Caco-2 (cell line): ENCODE results near the gene ERC1. TPM values are rescaled to one million over a fixed set of nuclear protein-coding genes. Genes with fewer than 3 reads are reported as not detected.

Source experiments
- BruUV-seq: library from RNA; stranded (reverse); fragments of 400-500 nt; replicated peaks from 2 replicates; lab custom pipeline; 2021; lab: Mats Ljungman, UMichigan
- CTCF ChIA-PET: fragments of 300-600 bp; sonication (Branson Sonifier 250); formaldehyde crosslinking; loops from one replicate; lab custom pipeline; 2022; ENCODE audit warnings: antibody characterized with exemption; lab: Charles Lee
- POLR2A ChIA-PET: fragments of 300-600 bp; sonication (Branson Sonifier 250); formaldehyde crosslinking; loops from one replicate; lab custom pipeline; 2022; ENCODE audit warnings: antibody characterized with exemption; lab: Charles Lee
- DNase-seq, 2 experiments: peaks; one replicate each; pipeline versions ENCODE4 v3.0.0 to v3.0.0-alpha.2; 2020 to 2022
- H3K27me3 ChIP-seq: replicated peaks from 2 replicates; pipeline ENCODE4 v1.6.0; 2011; ENCODE audit warnings: low read length; ENCODE audit not compliant: control insufficient read depth, insufficient read depth
- H3K36me3 ChIP-seq: 2 replicates; pipeline ENCODE4 v1.5.1; 2011; ENCODE audit warnings: low read length; ENCODE audit not compliant: control insufficient read depth, insufficient read depth
- H3K4me1 ChIP-seq: fragments of 250-450 bp; sonication (Bioruptor Pico); 2 replicates; pipeline ENCODE4 v1.5.1; 2020; ENCODE audit warnings: mild to moderate bottlenecking
- H3K4me3 ChIP-seq: 2 replicates; pipeline ENCODE4 v1.5.1; 2011; ENCODE audit warnings: low read depth, mild to moderate bottlenecking, control low read depth, low read length
- H3K9me3 ChIP-seq: fragments of 250-450 bp; sonication (Bioruptor Pico); 2 replicates; pipeline ENCODE4 v1.5.1; 2020; ENCODE audit warnings: mild to moderate bottlenecking, moderate library complexity
- H3K27ac Mint-ChIP-seq: one replicate; pipeline ENCODE4 v1.8.0; 2022; ENCODE audit warnings: mixed read lengths; ENCODE audit not compliant: unreplicated experiment
- H3K27me3 Mint-ChIP-seq: one replicate; pipeline ENCODE4 v1.8.0; 2022; ENCODE audit warnings: mixed read lengths; ENCODE audit not compliant: insufficient read depth, unreplicated experiment
- H3K36me3 Mint-ChIP-seq: one replicate; pipeline ENCODE4 v1.8.0; 2022; ENCODE audit warnings: mild to moderate bottlenecking, mixed read lengths; ENCODE audit not compliant: insufficient read depth, unreplicated experiment
- H3K4me1 Mint-ChIP-seq: one replicate; pipeline ENCODE4 v1.8.0; 2022; ENCODE audit warnings: low read depth, mixed read lengths; ENCODE audit not compliant: unreplicated experiment
- H3K4me3 Mint-ChIP-seq: one replicate; pipeline ENCODE4 v1.8.0; 2022; ENCODE audit warnings: mild to moderate bottlenecking, moderate library complexity, mixed read lengths; ENCODE audit not compliant: unreplicated experiment
- H3K9me3 Mint-ChIP-seq: one replicate; pipeline ENCODE4 v1.8.0; 2022; ENCODE audit warnings: mixed read lengths; ENCODE audit not compliant: unreplicated experiment
- CTCF ChIP-seq, 2 experiments: fragments of 200-600 bp in 1 of 2; IDR thresholded peaks; 1 replicate in 1 of 2; 2 replicates in 1 of 2; pipeline versions ENCODE4 v1.5.1 to v1.8.0; 2011 to 2022; ENCODE audit warnings: antibody characterized with exemption in 1 of 2, control low read depth in 1 of 2, inconsistent platforms in 1 of 2, low read depth in 1 of 2, low read length in 1 of 2, mild to moderate bottlenecking in 1 of 2, moderate library complexity in 1 of 2; ENCODE audit not compliant: insufficient read depth in 1 of 2, severe bottlenecking in 1 of 2, unreplicated experiment in 1 of 2
- intact Hi-C: fragments of 100-400 bp; cut with micrococcal nuclease; formaldehyde crosslinking; loops from one replicate; pipeline ENCODE4 v1.10.0; 2022; ENCODE audit not compliant: unreplicated experiment
- total RNA-seq: library from RNA; stranded (reverse); gene quantifications from 2 replicates; pipeline ENCODE4 v1.2.3, GENCODE V29; 2022

The ERC1 gene
- total RNA-seq, 1 experiment from 2014 or later: 88.4 TPM

GRCh38 chr12:1502379-1502720 lies 511.3 kb downstream of the ERC1 start:
- intact Hi-C loops: no loop called here

GRCh38 chr12:1502831-1503230 lies 511.8 kb downstream of the ERC1 start:
- CTCF ChIA-PET: no interaction called here
- H3K27ac Mint-ChIP-seq: no peak overlapping the region
- H3K9me3 Mint-ChIP-seq: no peaks in the 10 kb centered on the region
- H3K27me3 ChIP-seq: no peaks in the 10 kb centered on the region
- no peaks in the 10 kb centered on the region for H3K36me3 ChIP-seq
- POLR2A ChIA-PET: no interaction called here
- H3K4me1 ChIP-seq: no peaks in the 10 kb centered on the region
- no peaks in the 10 kb centered on the region for H3K4me1 Mint-ChIP-seq
- no peak overlapping the region for H3K4me3 Mint-ChIP-seq
- peaks cover 3% of the 10 kb centered on the region for H3K27me3 Mint-ChIP-seq
- no TSS peak for BruUV-seq
- H3K36me3 Mint-ChIP-seq: peaks cover 11% of the 10 kb centered on the region
- no peaks in the 10 kb centered on the region for H3K9me3 ChIP-seq
- TF ChIP-seq CTCF (IDR thresholded peaks at IDR 0.05; ENCODE audit: insufficient read depth in 1 of 2, low read depth in 1 of 2, low read length in 1 of 2, severe bottlenecking in 1 of 2, unreplicated experiment in 1 of 2): no peak
- no peak overlapping the region for H3K4me3 ChIP-seq
- DNase-seq: no peak
- intact Hi-C loops: no loop called here

More at GRCh38 chr12:1502379-1502720, 511.3 kb downstream of the ERC1 start:
- Mint-ChIP-seq H3K27me3 (peaks cover 3% of the 10 kb centered on the region), H3K27ac (no peak overlapping the region), H3K4me1 (no peaks in the 10 kb centered on the region), H3K36me3 (peaks cover 13% of the 10 kb centered on the region), H3K4me3 (no peak overlapping the region), H3K9me3 (no peaks in the 10 kb centered on the region)
- CTCF ChIA-PET: no interaction called here
- no TSS peak for BruUV-seq
- no peak overlapping the region for H3K4me3 ChIP-seq
- H3K4me1 ChIP-seq: no peaks in the 10 kb centered on the region
- no peak for DNase-seq
- no peaks in the 10 kb centered on the region for H3K36me3 ChIP-seq
- POLR2A ChIA-PET: no interaction called here
- no peaks in the 10 kb centered on the region for H3K27me3 ChIP-seq
- no peak for TF ChIP-seq CTCF (IDR thresholded peaks at IDR 0.05; ENCODE audit: insufficient read depth in 1 of 2, low read depth in 1 of 2, low read length in 1 of 2, severe bottlenecking in 1 of 2, unreplicated experiment in 1 of 2)
- H3K9me3 ChIP-seq: no peaks in the 10 kb centered on the region

- Histone ChIP-seq H3K4me3 (no peak overlapping the region), H3K36me3 (no peaks in the 10 kb centered on the region), H3K27me3 (no peaks in the 10 kb centered on the region), H3K4me1 (no peaks in the 10 kb centered on the region), H3K9me3 (no peaks in the 10 kb centered on the region)
- no peak for TF ChIP-seq CTCF (IDR thresholded peaks at IDR 0.05; ENCODE audit: insufficient read depth in 1 of 2, low read depth in 1 of 2, low read length in 1 of 2, severe bottlenecking in 1 of 2, unreplicated experiment in 1 of 2)
- H3K27ac Mint-ChIP-seq: no peak overlapping the region
- no peak for DNase-seq
- peaks cover 3% of the 10 kb centered on the region for H3K27me3 Mint-ChIP-seq
- POLR2A ChIA-PET: no interaction called here
- intact Hi-C loops: no loop called here
- no peak overlapping the region for H3K4me3 Mint-ChIP-seq
- H3K36me3 Mint-ChIP-seq: peaks cover 6% of the 10 kb centered on the region
- H3K4me1 Mint-ChIP-seq: no peaks in the 10 kb centered on the region
- CTCF ChIA-PET: no interaction called here
- no peaks in the 10 kb centered on the region for H3K9me3 Mint-ChIP-seq
- no TSS peak for BruUV-seq
These were observed 512.3 kb downstream of the ERC1 start for GRCh38 chr12:1503281-1503711.
